ENCODE results near the gene TOM1L2. TPM values are rescaled to one million over a fixed set of nuclear protein-coding genes. Genes with fewer than 3 reads are reported as not detected.

TOM1L2 gene
- total RNA-seq, 1 experiment from 2014 or later: 6.4 TPM

- Histone ChIP-seq H3K79me2 (ENCODE audit: low read length) (no peaks in the 10 kb centered on the region), H3K4me3 (ENCODE audit: low read length) (no peak overlapping the region), H3K27ac (ENCODE audit: low read length) (no peak overlapping the region), H3K4me1 (ENCODE audit: low read length) (peaks cover 19% of the 10 kb centered on the region), H3K36me3 (ENCODE audit: insufficient read depth, low read length) (no peaks in the 10 kb centered on the region), H3K9me3 (ENCODE audit: low read length) (no peaks in the 10 kb centered on the region), H3K9me2 (replicated peaks; ENCODE audit: insufficient read depth, low read length) (no peaks in the 10 kb centered on the region), H3K27me3 (ENCODE audit: low read length) (no peaks in the 10 kb centered on the region), H3K9ac (ENCODE audit: low read length) (peak overlapping the region; percentile 48), H2AFZ (ENCODE audit: low read length) (peak overlapping the region; percentile 86), H4K20me1 (ENCODE audit: insufficient read depth, low read depth, low read length) (no peaks in the 10 kb centered on the region), H3K4me2 (ENCODE audit: low read depth, low read length, poor library complexity, severe bottlenecking) (peak overlapping the region; percentile 31)
- peak; percentile 91 for DNase-seq
Observed at GRCh38 chr17:17849845-17850373, 122.3 kb downstream of the TOM1L2 start.

DNA sequence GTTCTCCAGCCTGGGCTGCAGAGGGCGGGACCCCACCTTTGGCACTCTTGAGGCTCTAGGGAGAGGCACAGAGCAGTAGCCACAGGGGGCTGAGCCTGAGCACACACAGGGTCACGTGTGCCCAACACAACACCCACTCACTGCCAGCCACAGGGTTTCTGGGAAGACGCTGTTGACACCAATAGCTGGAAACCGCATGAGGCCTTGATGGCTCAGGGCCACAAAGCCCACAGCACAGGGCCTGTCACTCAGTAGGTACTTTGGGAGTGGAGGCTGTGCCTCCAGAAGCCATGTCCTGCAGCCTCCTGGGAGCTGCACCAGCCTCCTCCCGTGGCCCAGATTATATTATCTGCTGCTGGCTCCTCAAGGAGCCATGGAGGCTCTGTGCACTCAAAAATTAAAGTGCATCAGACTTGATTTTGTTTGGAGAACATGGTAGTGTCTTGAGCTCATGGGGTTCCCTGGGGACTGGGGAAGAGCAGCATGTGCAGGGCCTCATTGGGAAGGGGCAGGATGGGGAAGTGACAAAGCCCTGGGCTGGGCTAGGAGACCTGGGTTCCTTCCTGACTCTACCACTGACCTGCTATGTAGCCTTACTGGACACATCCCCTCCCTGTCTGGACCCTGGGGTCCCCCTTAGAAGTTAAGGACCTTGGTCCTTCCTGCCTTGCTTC is 122.9 kb downstream of the TOM1L2 start:
- Histone ChIP-seq H3K9ac (ENCODE audit: low read length) (peak overlapping the region; percentile 48), H4K20me1 (ENCODE audit: insufficient read depth, low read depth, low read length) (no peaks in the 10 kb centered on the region), H3K4me2 (ENCODE audit: low read depth, low read length, poor library complexity, severe bottlenecking) (peak overlapping the region; percentile 31), H3K79me2 (ENCODE audit: low read length) (no peaks in the 10 kb centered on the region), H3K27ac (ENCODE audit: low read length) (no peak overlapping the region), H3K4me1 (ENCODE audit: low read length) (peaks cover 19% of the 10 kb centered on the region), H3K9me2 (replicated peaks; ENCODE audit: insufficient read depth, low read length) (no peaks in the 10 kb centered on the region), H2AFZ (ENCODE audit: low read length) (peak overlapping the region; percentile 86; the same call in 1 of the 2 replicates), H3K9me3 (ENCODE audit: low read length) (no peaks in the 10 kb centered on the region), H3K36me3 (ENCODE audit: insufficient read depth, low read length) (no peaks in the 10 kb centered on the region), H3K4me3 (ENCODE audit: low read length) (no peak overlapping the region), H3K27me3 (ENCODE audit: low read length) (no peaks in the 10 kb centered on the region)
- DNase-seq: peak; percentile 58

DNA sequence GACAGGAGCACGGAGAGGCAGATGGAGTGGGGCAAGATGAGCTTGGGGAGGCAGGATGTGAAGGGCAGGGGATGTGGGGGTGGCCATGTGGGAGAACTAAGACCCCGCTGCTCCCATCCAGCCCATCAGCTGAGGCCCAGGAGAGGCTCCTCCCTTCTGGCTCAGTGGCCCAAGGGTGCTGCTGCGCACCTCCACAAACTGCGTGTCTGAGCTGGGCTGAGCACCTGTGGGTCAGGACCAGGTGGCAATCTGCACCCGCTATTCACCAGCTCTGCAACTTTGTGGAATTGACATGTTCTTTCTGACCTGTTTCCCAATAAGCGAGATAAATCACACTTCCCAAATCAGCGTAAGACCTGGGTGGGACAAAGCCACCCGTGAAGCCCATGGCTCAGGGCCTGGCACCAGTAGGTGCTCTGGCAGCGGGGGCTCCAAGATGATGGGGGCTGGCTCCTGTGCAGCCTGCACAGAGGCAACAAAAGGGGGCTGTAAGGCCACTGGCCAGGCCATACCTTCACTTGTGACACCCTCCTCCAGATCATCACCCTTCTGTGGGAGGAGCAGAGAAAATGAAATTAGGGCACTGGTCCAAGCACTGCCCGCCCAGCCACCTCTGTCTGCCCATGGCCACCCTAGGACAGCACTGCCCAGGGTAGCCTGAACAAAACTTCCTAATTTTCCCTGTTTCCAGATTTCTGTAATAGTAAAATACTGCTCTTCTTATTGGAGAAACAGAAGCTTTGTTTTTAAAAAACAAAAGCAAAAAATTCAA is 123.7 kb downstream of the TOM1L2 start:
- Histone ChIP-seq H3K79me2 (ENCODE audit: low read length) (no peaks in the 10 kb centered on the region), H3K9me3 (ENCODE audit: low read length) (no peaks in the 10 kb centered on the region), H2AFZ (ENCODE audit: low read length) (no peak overlapping the region), H4K20me1 (ENCODE audit: insufficient read depth, low read depth, low read length) (no peaks in the 10 kb centered on the region), H3K27ac (ENCODE audit: low read length) (no peak overlapping the region), H3K4me3 (ENCODE audit: low read length) (no peak overlapping the region), H3K9me2 (replicated peaks; ENCODE audit: insufficient read depth, low read length) (no peaks in the 10 kb centered on the region), H3K4me1 (ENCODE audit: low read length) (peaks cover 19% of the 10 kb centered on the region), H3K36me3 (ENCODE audit: insufficient read depth, low read length) (no peaks in the 10 kb centered on the region), H3K9ac (ENCODE audit: low read length) (no peak overlapping the region), H3K4me2 (ENCODE audit: low read depth, low read length, poor library complexity, severe bottlenecking) (no peak overlapping the region), H3K27me3 (ENCODE audit: low read length) (no peaks in the 10 kb centered on the region)
- no peak for DNase-seq

- no peaks in the 10 kb centered on the region for H3K9me3 ChIP-seq (ENCODE audit: low read length)
- H3K4me2 ChIP-seq (ENCODE audit: low read depth, low read length, poor library complexity, severe bottlenecking): no peak overlapping the region
- H4K20me1 ChIP-seq (ENCODE audit: insufficient read depth, low read depth, low read length): no peaks in the 10 kb centered on the region
- H3K4me1 ChIP-seq (ENCODE audit: low read length): peaks cover 19% of the 10 kb centered on the region
- no peaks in the 10 kb centered on the region for H3K79me2 ChIP-seq (ENCODE audit: low read length)
- H3K36me3 ChIP-seq (ENCODE audit: insufficient read depth, low read length): no peaks in the 10 kb centered on the region
- H3K4me3 ChIP-seq (ENCODE audit: low read length): no peak overlapping the region
- H2AFZ ChIP-seq (ENCODE audit: low read length): no peak overlapping the region
- no peak overlapping the region for H3K9ac ChIP-seq (ENCODE audit: low read length)
- DNase-seq: no peak
- no peaks in the 10 kb centered on the region for H3K27me3 ChIP-seq (ENCODE audit: low read length)
- H3K9me2 ChIP-seq (replicated peaks; ENCODE audit: insufficient read depth, low read length): no peaks in the 10 kb centered on the region
- H3K27ac ChIP-seq (ENCODE audit: low read length): no peak overlapping the region
Observed at GRCh38 chr17:17847726-17848125, 124.5 kb downstream of the TOM1L2 start.

DNA sequence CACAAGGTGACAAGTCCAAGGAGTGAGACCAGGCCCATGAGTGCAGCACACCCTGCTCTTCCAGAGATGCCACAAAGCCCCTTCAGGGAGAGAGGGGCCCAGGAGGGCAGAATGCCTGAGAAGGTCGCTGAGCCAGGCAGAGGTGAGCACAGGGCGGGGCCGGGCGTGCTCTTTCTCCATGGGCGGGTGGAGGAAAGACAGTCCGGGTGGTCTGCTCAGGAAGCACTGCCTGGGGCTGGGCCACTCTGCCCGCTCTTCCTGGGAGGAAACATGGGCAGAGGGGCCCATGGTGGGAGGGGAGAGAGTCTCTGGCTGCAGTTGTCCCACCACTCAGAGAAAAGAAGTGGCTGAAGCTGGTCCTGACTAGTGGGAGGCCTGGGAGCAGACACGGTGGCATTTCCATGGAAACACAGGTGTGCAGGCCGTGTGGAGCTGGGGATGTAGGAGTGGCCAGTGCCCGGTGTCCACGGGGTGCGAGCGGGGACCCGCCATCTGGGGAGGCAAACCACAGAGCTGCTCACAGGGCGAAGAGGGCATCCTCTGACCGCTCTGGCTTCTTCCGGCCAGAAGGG is 125.0 kb downstream of the TOM1L2 start:
- no peaks in the 10 kb centered on the region for H3K79me2 ChIP-seq (ENCODE audit: low read length)
- no peak overlapping the region for H3K4me3 ChIP-seq (ENCODE audit: low read length)
- H2AFZ ChIP-seq (ENCODE audit: low read length): no peak overlapping the region
- H3K27ac ChIP-seq (ENCODE audit: low read length): no peak overlapping the region
- peaks cover 19% of the 10 kb centered on the region for H3K4me1 ChIP-seq (ENCODE audit: low read length)
- H3K9me3 ChIP-seq (ENCODE audit: low read length): no peaks in the 10 kb centered on the region
- no peaks in the 10 kb centered on the region for H3K36me3 ChIP-seq (ENCODE audit: insufficient read depth, low read length)
- no peaks in the 10 kb centered on the region for H3K9me2 ChIP-seq (replicated peaks; ENCODE audit: insufficient read depth, low read length)
- no peak overlapping the region for H3K9ac ChIP-seq (ENCODE audit: low read length)
- H3K4me2 ChIP-seq (ENCODE audit: low read depth, low read length, poor library complexity, severe bottlenecking): no peak overlapping the region
- no peaks in the 10 kb centered on the region for H4K20me1 ChIP-seq (ENCODE audit: insufficient read depth, low read depth, low read length)
- no peak for DNase-seq
- H3K27me3 ChIP-seq (ENCODE audit: low read length): no peaks in the 10 kb centered on the region

DNA sequence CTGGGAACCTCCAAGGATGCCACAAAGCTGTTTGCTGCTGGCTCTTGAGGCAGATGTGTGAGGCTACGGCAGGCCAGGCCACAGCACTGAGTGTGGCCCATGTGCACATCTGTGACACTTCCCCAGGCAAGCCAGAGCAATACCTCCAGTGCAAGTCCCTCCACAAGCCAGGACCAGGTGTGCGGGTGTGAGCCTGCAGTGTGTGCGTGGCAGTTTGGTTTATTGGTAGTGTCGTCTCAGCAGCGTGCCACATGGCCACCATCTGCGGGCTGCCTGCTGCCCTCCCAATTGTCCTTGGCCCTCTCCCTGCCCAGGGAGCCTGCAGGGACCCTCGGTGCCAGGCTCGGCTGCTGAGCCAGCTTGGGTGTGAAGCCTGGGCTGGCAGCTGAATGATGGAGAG is 125.6 kb downstream of the TOM1L2 start:
- Histone ChIP-seq H3K27me3 (ENCODE audit: low read length) (no peaks in the 10 kb centered on the region), H3K4me2 (ENCODE audit: low read depth, low read length, poor library complexity, severe bottlenecking) (no peak overlapping the region), H4K20me1 (ENCODE audit: insufficient read depth, low read depth, low read length) (no peaks in the 10 kb centered on the region), H2AFZ (ENCODE audit: low read length) (no peak overlapping the region), H3K9ac (ENCODE audit: low read length) (no peak overlapping the region), H3K36me3 (ENCODE audit: insufficient read depth, low read length) (no peaks in the 10 kb centered on the region), H3K4me3 (ENCODE audit: low read length) (no peak overlapping the region), H3K4me1 (ENCODE audit: low read length) (peaks cover 19% of the 10 kb centered on the region), H3K9me3 (ENCODE audit: low read length) (no peaks in the 10 kb centered on the region), H3K79me2 (ENCODE audit: low read length) (no peaks in the 10 kb centered on the region), H3K9me2 (replicated peaks; ENCODE audit: insufficient read depth, low read length) (no peaks in the 10 kb centered on the region), H3K27ac (ENCODE audit: low read length) (no peak overlapping the region)
- no peak for DNase-seq

- Histone ChIP-seq H3K9me3 (ENCODE audit: low read length) (no peaks in the 10 kb centered on the region), H4K20me1 (ENCODE audit: insufficient read depth, low read depth, low read length) (no peaks in the 10 kb centered on the region), H3K9me2 (replicated peaks; ENCODE audit: insufficient read depth, low read length) (no peaks in the 10 kb centered on the region), H2AFZ (ENCODE audit: low read length) (no peak overlapping the region), H3K4me1 (ENCODE audit: low read length) (peaks cover 23% of the 10 kb centered on the region), H3K27ac (ENCODE audit: low read length) (no peak overlapping the region), H3K4me3 (ENCODE audit: low read length) (no peak overlapping the region), H3K79me2 (ENCODE audit: low read length) (no peaks in the 10 kb centered on the region), H3K36me3 (ENCODE audit: insufficient read depth, low read length) (no peaks in the 10 kb centered on the region), H3K4me2 (ENCODE audit: low read depth, low read length, poor library complexity, severe bottlenecking) (no peak overlapping the region), H3K27me3 (ENCODE audit: low read length) (no peaks in the 10 kb centered on the region), H3K9ac (ENCODE audit: low read length) (no peak overlapping the region)
- DNase-seq: no peak
Observed at GRCh38 chr17:17846003-17846402, 126.2 kb downstream of the TOM1L2 start.

DNA sequence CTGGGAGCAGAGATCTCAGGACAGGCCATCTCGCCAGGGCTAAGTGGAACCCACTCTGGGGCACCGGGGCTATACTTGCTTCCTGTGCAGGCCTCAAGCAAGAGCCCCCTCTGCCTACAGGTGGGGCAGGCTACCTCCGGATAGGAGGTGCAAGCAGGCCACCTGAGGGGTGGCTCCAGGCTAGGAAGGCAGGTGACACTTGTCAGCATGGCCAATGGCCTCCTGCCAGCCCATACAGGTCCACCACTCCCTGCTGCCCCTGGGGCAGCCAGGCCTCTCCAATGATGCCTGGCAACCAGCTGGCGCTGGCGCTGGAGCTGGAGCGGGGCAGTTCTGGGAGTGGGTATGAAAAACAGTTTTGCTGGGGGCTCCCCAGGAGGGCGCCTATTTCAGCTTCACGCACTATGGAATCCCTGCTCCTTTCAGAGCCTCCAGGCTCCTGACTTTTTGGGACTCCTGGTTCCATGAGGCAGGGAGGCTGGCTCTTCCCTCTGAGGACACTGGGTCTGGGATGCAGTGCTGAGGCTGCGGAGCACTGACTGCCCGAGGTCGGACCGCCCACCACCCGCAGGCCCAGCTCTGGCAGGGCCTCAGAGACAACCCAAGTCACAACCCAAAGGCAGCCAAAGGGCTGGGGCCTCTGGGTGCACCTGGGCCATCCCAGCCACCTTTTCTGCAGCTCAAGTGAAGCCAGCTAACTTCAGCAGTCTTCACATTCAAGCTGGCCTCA is 127.0 kb downstream of the TOM1L2 start:
- H3K9me2 ChIP-seq (replicated peaks; ENCODE audit: insufficient read depth, low read length): no peaks in the 10 kb centered on the region
- no peaks in the 10 kb centered on the region for H3K9me3 ChIP-seq (ENCODE audit: low read length)
- DNase-seq: no peak
- H3K27ac ChIP-seq (ENCODE audit: low read length): no peak overlapping the region
- H4K20me1 ChIP-seq (ENCODE audit: insufficient read depth, low read depth, low read length): no peaks in the 10 kb centered on the region
- H3K36me3 ChIP-seq (ENCODE audit: insufficient read depth, low read length): no peaks in the 10 kb centered on the region
- H3K79me2 ChIP-seq (ENCODE audit: low read length): no peaks in the 10 kb centered on the region
- H3K4me3 ChIP-seq (ENCODE audit: low read length): no peak overlapping the region
- peaks cover 28% of the 10 kb centered on the region for H3K4me1 ChIP-seq (ENCODE audit: low read length)
- no peak overlapping the region for H3K4me2 ChIP-seq (ENCODE audit: low read depth, low read length, poor library complexity, severe bottlenecking)
- no peaks in the 10 kb centered on the region for H3K27me3 ChIP-seq (ENCODE audit: low read length)
- no peak overlapping the region for H3K9ac ChIP-seq (ENCODE audit: low read length)
- no peak overlapping the region for H2AFZ ChIP-seq (ENCODE audit: low read length)
